GM21529 (cell line): ENCODE measurements around the gene ASMTL.
"Not testable (repeated sequence)": the region's sequence is repeated elsewhere in the genome, so short reads cannot be mapped to it uniquely, and the experiment has no call there.

Experiments used
- ATAC-seq: cut with Tn5 transposase; IDR thresholded peaks from one replicate; pipeline ENCODE4 v1.9.1; 2021; ENCODE audit not compliant: unreplicated experiment

The ASMTL gene

DNA sequence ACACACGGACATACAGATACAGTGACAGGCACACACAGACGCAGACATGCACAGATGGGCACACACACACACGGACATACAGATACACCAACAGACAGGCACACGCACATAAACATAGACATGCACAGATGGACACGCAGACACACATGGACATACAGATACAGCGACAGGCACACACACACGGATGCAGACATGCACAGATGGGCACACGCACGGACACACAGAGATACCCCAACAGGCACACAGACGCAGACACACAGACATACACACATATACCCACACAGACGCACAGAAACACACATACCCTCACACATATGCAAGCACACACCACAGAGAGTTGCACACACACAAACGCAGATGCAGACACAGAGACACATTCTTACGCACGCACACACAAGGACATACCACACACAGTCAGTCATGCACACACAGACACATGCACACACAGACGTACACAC lies 36.4 kb downstream of the ASMTL start:
- ATAC-seq: no peak

DNA sequence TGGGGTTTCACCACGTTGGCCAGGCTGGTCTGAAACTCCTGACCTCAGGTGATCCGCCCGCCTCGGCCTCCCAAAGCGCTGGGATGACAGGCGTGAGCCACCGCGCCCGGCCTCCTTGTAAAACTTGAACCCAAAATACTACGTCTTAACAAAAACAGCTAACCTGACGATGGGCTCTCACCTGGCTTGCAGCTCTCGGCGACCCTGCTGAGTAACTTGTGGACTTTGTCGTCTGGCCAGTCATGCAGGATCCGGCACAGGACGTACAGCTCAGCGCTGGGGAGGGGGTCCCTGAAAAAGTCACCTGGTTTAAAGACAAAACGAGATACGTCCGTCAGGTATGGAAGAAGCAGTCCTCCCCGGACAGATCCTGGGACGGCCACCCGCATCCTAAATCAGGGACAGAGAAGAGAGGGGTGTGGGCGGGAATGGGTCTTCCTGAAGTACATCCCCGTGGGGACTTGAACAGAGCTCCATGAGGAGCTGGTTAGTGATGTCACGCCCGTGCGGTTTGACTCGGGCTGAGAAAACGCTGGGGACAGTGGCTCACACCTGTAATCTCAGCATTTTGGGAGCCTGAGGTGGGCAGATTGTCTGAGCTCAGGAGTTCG lies 40.1 kb downstream of the ASMTL start:
- ATAC-seq: no peak

DNA sequence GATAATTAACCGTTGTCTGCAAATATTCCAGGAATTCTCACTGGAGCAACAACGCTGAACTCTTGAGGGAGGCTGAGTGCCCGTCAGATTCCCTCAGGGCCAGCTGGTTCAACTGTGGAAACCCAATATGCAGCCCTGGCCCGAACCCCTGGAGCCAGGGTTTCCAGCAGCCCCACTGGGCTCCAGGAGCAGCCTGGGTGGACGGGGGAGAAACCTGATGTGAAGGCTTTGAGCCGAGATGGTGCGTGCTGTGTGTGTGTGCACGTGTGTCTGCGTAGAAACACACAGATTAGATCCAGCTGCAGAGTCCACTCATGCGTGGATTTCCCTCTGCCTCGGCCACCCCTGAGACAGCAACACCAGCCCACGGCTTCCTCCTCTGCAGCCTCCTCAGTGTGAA lies 41.4 kb downstream of the ASMTL start:
- no peak for ATAC-seq

DNA sequence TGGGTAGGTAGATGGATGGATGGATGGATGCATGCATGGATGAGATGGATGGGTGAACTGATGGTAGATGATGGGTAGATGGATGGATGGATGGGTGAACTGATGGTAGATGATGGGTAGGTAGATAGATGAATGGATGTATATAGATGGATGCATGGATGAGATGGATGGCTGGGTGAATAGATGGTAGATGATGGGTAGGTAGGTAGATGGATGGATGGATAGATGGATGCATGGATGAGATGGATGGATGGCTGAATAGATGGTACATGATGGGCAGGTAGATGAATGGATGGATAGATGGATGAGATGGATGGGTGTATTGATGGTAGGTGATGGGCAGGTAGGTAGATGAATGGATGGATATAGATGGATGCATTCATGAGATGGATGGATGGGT lies 45.7 kb downstream of the ASMTL start:
- ATAC-seq: no peak

DNA sequence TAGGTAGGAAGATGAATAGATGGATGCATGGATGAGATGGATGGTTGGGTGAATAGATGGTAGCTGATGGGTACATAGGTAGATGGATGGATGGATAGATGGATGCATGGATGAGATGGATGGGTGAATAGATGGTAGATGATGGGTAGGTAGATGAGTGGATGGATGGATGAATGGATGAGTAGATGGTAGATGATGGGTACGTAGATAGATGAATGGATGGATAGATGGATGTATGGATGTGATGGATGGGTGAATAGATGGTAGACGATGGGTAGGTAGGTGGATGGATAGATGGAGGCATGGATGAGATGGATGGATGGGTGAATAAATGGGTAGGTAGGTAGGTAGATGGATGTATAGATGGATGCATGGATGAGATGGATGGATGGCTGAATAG lies 46.9 kb downstream of the ASMTL start:
- ATAC-seq: not testable (repeated sequence)

DNA sequence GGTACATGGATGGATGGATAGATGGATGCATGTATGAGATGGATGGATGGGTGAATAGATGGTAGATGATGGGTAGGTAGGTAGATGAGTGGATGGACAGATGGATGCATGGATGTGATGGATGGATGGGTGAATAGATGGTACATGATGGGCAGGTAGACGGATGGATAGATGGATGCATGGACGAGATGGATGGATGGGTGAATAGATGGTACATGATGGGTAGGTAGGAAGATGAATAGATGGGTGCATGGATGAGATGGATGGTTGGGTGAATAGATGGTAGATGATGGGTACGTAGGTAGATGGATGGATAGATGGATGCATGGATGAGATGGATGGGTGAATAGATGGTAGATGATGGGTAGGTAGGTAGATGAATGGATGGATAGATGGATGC lies 48.8 kb downstream of the ASMTL start:
- not testable (repeated sequence) for ATAC-seq

DNA sequence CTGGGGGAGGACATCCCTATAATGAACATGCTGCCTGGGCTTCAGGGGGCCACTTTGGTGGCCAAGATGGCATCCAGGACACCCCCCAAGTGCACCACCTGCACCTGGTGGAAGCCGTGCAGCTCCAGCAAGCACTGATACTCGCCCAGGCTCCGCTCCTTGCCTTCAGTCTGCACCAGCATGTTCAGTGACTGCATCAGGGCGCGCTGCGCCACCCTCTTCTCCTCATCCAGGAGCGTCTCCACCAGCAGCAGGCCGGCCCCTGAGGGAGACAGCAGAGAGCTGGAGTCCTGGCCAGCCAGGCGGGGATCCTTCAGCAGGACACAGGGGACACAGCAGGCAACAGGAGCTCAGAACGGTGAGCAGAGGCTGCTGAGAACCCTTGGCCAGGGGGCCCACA lies 49.5 kb downstream of the ASMTL start:
- ATAC-seq: no peak

DNA sequence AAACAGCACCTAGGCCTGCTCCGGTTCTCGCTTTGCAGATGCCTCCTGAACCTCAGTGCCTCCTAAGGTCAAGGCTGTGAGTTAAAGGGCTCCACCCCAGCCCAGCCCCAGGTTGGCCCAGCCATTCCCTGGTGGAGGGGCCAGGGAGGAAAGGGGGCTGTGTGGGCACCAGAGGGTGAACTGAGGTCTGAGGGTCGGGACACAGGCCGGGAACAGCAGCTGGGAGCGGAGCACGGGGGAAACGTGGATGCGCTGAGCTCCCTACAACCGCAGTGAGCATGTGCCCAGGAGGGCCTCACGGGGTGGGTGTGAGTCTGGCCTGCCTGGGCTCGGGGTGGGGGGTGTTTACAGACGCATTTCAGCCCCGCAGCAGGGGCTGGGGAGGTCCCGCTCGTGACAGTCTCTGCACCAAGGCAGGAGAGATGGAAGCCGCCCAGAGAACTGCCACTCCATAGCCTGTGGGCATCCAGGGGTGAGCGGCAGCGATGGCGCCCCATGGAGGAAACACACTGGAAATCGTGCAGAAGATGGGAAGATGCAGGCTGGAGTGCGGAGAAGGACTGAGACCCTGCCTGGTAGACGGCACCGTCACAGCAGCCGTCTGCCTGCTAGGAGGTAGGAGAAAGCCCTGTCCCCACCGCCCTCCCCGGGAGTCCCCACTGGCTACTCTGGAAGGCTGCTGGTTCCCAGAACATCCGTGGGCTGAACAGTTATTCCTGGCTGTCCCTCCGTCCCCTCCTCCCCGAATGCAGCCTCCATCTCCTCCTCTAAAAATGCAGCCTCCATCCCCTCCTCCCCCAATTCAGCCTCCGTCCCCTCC lies 50.9 kb downstream of the ASMTL start:
- no peak for ATAC-seq

DNA sequence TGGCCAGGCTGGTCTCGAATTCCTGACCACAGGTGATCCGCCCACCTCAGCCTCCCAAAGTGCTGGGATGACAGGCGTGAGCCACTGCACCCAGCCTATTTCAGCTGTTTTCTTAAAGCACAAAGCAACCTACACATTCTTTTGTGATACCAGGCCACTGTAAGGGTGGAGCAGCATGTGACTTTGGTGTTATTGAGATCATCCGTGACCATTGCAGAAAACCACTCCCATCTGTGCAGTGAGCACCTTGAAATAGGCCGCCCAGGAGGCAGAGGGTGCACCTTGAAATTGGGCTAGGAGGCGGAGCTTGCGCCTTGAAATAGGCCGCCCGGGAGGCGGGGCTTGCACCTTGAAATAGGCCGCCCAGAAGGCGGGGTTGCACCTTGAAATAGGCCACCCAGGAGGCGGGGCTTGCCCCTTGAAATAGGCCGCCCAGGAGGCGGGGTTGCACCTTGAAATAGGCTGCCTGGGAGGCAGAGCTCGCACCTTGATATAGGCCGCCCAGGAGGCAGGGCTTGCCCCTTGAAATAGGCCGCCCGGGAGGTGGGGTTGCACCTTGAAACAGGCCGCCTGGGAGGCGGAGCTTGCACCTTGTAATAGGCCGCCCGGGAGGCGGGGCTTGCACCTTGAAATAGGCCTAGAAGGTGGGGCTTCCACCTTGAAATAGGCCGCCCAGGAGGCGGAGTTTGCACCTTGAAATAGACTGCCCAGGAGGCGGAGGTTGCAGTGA lies 51.8 kb downstream of the ASMTL start:
- no peak for ATAC-seq

DNA sequence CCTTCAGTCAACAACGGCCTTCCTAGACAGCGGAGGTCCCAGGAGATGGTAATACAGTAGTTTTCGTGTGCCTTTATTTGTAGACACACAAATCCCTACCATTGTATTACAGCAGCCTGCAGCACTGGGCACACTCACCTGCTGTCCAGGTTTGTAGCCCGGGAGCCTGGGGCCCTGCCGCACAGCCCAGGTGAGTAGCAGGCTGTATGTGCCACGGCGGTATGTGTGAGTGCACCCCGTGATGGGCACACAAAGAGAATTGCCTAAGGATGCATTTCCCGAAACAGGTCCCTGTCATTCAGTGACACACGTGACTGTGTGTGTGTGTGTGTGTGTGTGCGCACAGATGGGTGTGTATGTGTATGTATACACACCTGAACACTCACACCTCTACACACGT lies 52.7 kb downstream of the ASMTL start:
- ATAC-seq: no peak

DNA sequence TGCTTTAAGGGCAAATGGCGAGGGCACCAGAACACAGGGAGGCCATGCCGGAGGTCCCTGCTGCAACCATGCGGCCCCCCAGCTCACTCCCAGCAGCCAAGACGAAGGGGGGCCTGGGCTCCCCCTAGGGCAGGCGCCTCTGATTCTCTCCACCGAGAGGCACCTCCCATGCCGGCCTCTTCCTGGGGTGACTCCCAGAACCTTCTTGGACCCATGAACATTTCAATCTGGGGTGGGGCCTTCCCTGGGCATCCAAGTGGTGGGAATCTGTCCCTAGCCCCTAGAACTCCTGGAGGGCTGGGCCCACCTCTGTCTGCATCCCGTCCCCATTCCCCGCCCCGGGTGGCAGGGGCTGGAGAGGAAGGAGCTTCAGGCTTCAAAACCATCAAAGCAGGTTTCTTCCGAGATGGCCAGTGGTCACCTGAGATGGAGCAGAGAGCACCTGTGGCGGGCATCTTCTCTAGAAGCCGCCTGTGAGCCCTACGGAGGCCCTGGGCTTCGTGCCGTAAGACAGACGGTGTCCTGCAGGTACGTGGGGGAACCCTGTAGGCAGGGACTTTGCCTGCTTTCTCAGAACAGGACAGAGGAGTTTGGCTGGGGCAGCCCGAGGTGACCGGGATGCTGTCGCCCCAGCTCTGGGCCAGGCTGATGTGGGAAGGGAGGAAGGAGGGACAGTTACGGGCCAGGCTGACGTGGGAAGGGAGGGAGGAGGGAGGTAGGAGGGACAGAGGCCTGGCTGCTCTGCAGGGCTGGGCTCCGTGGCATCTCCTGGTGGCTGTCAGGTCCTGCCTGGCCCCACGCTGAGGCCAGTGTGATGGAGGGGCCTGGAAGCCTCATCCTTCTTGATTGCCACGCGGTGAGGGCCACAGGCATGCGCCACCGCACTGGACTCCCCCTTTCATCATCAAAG lies 54.0 kb downstream of the ASMTL start:
- no peak for ATAC-seq

DNA sequence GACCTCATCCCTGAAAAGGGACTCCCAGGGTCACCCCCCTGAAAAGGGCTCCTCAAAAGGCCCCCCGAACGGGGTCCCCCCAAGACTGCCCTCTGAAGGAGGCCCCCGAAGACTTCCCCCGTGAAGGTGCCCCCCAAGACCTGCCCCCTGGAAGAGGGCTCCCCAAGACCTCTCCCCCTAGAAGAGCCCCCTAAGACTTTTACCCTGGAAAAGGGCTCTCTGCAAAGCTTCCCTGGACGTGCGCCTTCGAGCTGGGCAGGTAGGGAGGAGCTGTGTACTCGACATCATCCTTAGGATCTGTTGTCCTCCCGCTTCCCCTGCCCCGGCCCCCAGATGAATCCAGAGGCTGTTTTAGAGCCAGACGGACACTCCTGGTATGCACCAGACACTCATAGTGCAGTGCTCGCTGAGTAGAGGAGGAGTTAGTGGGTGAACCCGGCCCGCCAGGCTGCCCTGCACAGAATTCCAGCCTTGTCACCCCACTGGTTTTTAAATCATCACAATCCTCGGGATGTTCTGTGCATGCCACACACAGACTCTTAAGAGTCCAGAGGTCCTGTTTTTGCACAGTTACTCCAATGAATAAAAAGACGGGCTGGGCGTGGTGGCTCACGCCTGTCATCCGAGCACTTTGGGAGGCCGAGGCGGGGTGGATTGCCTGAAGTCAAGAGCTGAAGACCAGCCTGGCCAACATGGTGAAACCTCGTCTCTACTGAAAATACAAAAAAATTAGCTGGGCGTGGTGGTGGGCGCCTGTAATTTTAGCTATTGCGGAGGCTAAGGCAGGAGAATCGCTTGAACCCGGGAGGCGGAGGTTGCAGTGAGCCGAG lies 55.1 kb downstream of the ASMTL start:
- ATAC-seq: no peak

DNA sequence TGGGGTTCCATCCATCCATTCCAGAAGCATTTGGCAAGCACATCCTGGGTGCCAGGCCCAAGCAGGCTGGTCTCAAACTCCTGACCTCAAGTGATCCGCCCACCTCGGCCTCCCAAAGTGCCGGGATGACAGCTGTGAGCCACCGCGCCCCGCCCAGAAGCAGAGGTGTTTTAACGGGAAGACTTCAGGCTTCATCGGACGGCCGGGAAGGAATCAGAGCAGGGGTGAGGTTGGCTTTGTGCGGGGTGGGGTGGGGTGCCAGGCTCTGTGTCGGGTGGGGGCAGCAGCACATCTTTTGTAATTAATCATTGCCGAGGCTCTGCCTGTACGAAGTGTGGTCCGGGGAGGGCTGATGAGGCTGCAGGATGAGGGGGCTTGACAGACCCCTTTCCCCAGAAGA lies 55.7 kb downstream of the ASMTL start:
- ATAC-seq: no peak

DNA sequence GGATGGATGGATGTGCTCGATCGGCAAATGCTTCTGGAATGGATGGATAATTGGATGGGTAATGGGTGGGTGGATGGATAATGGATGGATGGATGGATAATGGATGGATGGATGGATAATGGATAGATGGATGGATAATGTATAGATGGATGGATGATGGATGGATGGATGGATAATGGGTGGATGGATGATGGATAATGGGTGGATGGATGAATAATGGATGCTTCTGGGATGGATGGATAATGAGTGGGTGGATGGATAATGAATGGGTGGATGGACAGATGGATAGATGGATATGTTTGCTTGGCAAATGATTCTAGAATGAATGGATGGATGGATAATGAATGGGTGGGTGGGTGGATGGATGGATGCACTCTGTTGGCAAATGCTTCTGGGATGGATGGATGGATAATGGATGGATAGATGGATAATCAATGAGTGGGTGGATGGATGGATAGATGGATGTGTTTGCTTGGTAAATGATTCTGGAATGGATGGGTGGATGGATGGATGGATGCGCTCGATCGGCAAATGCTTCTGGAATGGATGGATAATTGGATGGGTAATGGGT lies 57.0 kb downstream of the ASMTL start:
- no peak for ATAC-seq

DNA sequence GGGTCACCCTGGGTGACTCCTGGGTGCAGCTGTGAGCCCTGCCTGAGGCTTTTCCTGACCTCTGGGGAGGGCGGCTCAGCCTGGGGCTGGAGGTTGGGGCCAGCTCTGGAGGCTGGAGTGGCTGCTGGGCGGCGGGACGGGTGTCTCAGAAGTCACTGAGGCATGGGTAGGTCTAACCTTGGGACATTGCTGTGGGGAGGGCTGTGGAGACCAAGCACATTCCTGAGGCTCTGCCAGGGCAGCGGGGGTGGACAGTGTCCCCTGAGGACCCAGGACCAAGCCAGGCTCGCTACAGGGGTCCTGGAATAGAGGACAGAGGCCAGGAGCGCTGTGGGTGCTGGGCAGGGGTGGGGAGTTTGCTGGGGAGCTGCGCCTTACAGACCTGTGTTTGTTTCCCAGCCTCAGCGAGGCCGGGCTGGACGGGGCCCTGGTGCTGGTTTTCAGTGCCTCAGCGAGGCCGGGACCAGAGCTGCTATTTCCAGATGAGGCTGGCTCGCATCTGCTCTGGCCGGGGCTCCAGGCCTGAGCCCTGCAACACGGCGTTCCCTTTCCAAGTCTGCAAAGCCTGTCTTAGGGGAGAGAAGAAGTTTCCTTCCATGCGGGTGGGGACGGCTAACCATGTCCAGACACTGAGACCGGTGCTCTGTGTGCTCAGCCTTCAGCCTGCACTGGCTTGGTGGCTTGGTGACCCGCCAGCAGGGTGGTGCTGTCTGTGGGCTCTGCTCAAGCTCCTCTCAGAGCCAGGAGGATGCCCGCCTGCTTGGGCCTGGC lies 57.8 kb downstream of the ASMTL start:
- no peak for ATAC-seq

DNA sequence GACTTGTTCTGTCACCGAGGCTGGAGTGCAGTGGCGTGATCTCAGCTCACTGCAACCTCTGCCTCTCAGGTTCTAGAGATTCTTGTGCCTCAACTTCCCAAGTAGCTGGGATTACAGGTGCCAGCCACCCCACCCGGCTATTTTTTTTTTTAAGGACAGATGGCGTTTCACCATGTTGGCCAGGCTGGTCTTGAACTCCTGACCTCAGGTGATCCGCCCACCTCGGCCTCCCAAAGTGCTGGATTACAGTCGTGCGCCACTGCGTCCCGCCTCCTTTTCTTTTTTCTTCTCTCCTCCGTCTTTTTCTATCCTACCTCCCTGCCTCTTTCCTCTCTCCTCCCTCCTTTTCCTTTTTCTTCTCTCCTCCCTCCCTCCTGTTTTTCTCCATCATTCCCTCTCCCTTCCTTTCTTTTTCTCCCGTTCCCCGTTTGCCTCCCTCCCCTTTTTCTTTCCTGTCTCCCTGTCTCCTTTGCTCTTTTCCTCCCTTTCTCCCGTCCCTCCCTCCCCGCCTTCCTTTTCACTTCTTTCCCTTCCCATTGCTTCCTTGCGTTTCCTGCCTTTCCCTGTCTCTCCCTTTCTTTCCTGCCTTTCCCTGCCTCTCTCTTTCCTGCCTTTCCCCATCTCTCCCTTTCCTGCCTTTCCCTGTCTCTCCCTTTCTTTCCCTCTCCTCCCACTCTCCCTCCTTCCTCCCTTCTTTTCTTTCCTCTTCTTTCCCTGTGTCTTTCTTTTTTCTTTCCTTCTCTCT lies 58.7 kb downstream of the ASMTL start:
- no peak for ATAC-seq

DNA sequence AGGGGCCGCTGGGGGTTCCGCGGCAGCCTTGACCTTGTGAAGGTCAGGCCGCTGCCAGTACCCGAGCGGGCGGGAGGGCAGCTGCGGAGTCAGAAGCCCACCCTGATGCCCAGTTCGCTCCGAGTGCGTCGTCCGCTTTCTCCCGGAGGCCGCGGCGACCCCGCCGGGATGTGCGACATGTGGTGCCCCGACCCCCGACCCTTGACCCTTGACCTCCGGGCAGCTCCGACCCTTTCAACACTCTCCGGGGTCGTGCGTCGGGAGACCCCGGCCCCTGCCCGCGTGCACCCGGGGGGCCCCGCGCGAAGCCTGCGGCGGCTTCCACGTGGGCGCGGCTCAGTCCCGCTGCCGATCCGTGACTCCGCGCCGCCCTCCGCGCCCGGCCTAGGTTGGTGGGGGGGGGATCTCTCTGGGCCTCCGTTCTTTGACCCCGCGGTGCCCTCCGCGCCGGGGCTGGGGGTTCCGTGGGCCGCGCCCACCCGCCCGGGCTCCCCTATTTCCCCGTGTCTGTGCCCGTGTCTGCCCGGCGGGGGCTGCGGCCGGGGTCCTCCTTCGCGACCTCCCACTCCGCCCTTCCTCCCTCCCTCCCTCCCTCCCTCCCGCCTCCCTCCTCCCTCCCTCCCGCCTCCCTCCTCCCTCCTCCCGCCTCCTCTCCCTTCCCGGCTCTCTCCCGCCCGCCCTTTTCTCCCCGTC lies 60.2 kb downstream of the ASMTL start:
- peak; percentile 34 for ATAC-seq
